Endothelial cell (in vitro differentiated cells): ENCODE data around the gene IL21R. TPM values are rescaled to one million over a fixed set of nuclear protein-coding genes. Genes with fewer than 3 reads are reported as not detected.
A peak's percentile ranks its signal among the peaks of the same experiment; 100 is the strongest.

ENCODE experiments used
- DNase-seq: peaks from one replicate; pipeline ENCODE4 v3.0.0; 2021; ENCODE audit warnings: low spot score
- H3K27ac Mint-ChIP-seq: one replicate; pipeline ENCODE4 v1.8.0; 2021; ENCODE audit warnings: mixed read lengths, inconsistent platforms; ENCODE audit not compliant: unreplicated experiment
- H3K27me3 Mint-ChIP-seq: one replicate; pipeline ENCODE4 v1.8.0; 2021; ENCODE audit warnings: mild to moderate bottlenecking, moderate library complexity, mixed read lengths, inconsistent platforms; ENCODE audit not compliant: unreplicated experiment
- H3K36me3 Mint-ChIP-seq: one replicate; pipeline ENCODE4 v1.8.0; 2021; ENCODE audit warnings: mild to moderate bottlenecking, low read depth, mixed read lengths, inconsistent platforms; ENCODE audit not compliant: unreplicated experiment
- H3K4me1 Mint-ChIP-seq: one replicate; pipeline ENCODE4 v1.8.0; 2021; ENCODE audit warnings: mild to moderate bottlenecking, mixed read lengths, inconsistent platforms; ENCODE audit not compliant: unreplicated experiment
- H3K4me3 Mint-ChIP-seq: one replicate; pipeline ENCODE4 v1.8.0; 2021; ENCODE audit warnings: mild to moderate bottlenecking, mixed read lengths, inconsistent platforms; ENCODE audit not compliant: unreplicated experiment
- H3K9me3 Mint-ChIP-seq: one replicate; pipeline ENCODE4 v1.8.0; 2021; ENCODE audit warnings: mixed read lengths, inconsistent platforms; ENCODE audit not compliant: unreplicated experiment
- CTCF ChIP-seq: fragments of 200-600 bp; sonication (generic); IDR thresholded peaks from one replicate; pipeline ENCODE4 v1.5.0; 2021; ENCODE audit warnings: antibody characterized with exemption; ENCODE audit not compliant: unreplicated experiment
- total RNA-seq: library from RNA; stranded (reverse); fragmentation: NEBNext Ultra II Directional; extraction: Animal tissue kit (Norgen Biotek cat#: 25700); gene quantifications from one replicate; pipeline ENCODE4 v1.2.1, GENCODE V29; 2021; ENCODE audit not compliant: unreplicated experiment

The IL21R gene
- total RNA-seq, 1 donor from 2014 or later = not detected

GRCh38 chr16:27359615-27360014 is 42.4 kb upstream of the IL21R start:
- peaks cover 10% of the 10 kb centered on the region for H3K27me3 Mint-ChIP-seq
- no peaks in the 10 kb centered on the region for H3K4me1 Mint-ChIP-seq
- H3K9me3 Mint-ChIP-seq = no peaks in the 10 kb centered on the region
- no peak for TF ChIP-seq CTCF
- H3K4me3 Mint-ChIP-seq = no peak overlapping the region
- peaks cover 35% of the 10 kb centered on the region for H3K36me3 Mint-ChIP-seq
- no peak overlapping the region for H3K27ac Mint-ChIP-seq
- no peak for DNase-seq

GRCh38 chr16:27361987-27362386 is 40.0 kb upstream of the IL21R start:
- no peaks in the 10 kb centered on the region for H3K9me3 Mint-ChIP-seq
- H3K36me3 Mint-ChIP-seq = peaks cover 28% of the 10 kb centered on the region
- DNase-seq = no peak
- no peak for TF ChIP-seq CTCF
- H3K4me1 Mint-ChIP-seq = no peaks in the 10 kb centered on the region
- peaks cover 12% of the 10 kb centered on the region for H3K27me3 Mint-ChIP-seq
- peak overlapping the region; percentile 79 for H3K4me3 Mint-ChIP-seq
- peak overlapping the region; percentile 65 for H3K27ac Mint-ChIP-seq

GRCh38 chr16:27362570-27363245 is 39.3 kb upstream of the IL21R start:
- Mint-ChIP-seq H3K36me3 (peaks cover 28% of the 10 kb centered on the region), H3K4me3 (no peak overlapping the region), H3K27ac (no peak overlapping the region), H3K27me3 (peaks cover 12% of the 10 kb centered on the region), H3K4me1 (no peaks in the 10 kb centered on the region), H3K9me3 (no peaks in the 10 kb centered on the region)
- no peak for TF ChIP-seq CTCF
- no peak for DNase-seq

- DNase-seq = no peak
- peaks cover 10% of the 10 kb centered on the region for H3K27me3 Mint-ChIP-seq
- no peak for TF ChIP-seq CTCF
- no peak overlapping the region for H3K27ac Mint-ChIP-seq
- no peak overlapping the region for H3K4me3 Mint-ChIP-seq
- peaks cover 28% of the 10 kb centered on the region for H3K36me3 Mint-ChIP-seq
- no peaks in the 10 kb centered on the region for H3K4me1 Mint-ChIP-seq
- no peaks in the 10 kb centered on the region for H3K9me3 Mint-ChIP-seq
Observed at GRCh38 chr16:27363246-27363632, 38.7 kb upstream of the IL21R start.

GRCh38 chr16:27363797-27364196 is 38.2 kb upstream of the IL21R start:
- Mint-ChIP-seq H3K9me3 (no peaks in the 10 kb centered on the region), H3K27me3 (peaks cover 10% of the 10 kb centered on the region), H3K36me3 (peaks cover 25% of the 10 kb centered on the region), H3K27ac (no peak overlapping the region), H3K4me1 (no peaks in the 10 kb centered on the region), H3K4me3 (no peak overlapping the region)
- no peak for DNase-seq
- TF ChIP-seq CTCF = no peak
